Measurements from ENCODE around the gene ZRANB2. TPM values are rescaled to one million over a fixed set of nuclear protein-coding genes. Genes with fewer than 3 reads are reported as not detected.

ZRANB2 gene
- total and polyA plus RNA-seq, 4 donors, result 12.7 to 44.3 (median 30.2) TPM

GRCh38 chr1:71054281-71054731 is 26.5 kb downstream of the ZRANB2 start:
- no peaks in the 10 kb centered on the region for H3K4me1 ChIP-seq (ENCODE audit: control insufficient read depth in 4 of 4, insufficient read depth in 4 of 4, low read length in 3 of 4)
- H3K9me3 ChIP-seq (ENCODE audit: control insufficient read depth in 4 of 4, low read length in 3 of 4), result no peaks in the 10 kb centered on the region
- no peak overlapping the region for H3K9ac ChIP-seq (ENCODE audit: low read depth in 1 of 2, low read length in 2 of 2)
- H3K4me3 ChIP-seq (ENCODE audit: low read depth in 1 of 3, low read length in 3 of 3), result no peak overlapping the region
- no peak for DNase-seq (ENCODE audit: low spot score)
- peaks cover 0 to 19% (median 10%) of the 10 kb centered on the region in 4 donors for H3K36me3 ChIP-seq (ENCODE audit: control insufficient read depth in 4 of 4, insufficient read depth in 3 of 4, low read depth in 1 of 4, low read length in 3 of 4)
- no peak overlapping the region for H3K27ac ChIP-seq (ENCODE audit: low read depth in 1 of 2, low read length in 2 of 2)
- no peak for TF ChIP-seq MAX (IDR thresholded peaks at IDR 0.05)
- TF ChIP-seq FOXA2 (IDR thresholded peaks at IDR 0.05), result no peak
- TF ChIP-seq JUND (IDR thresholded peaks at IDR 0.05), result no peak
- TF ChIP-seq EGR1 (IDR thresholded peaks at IDR 0.05; ENCODE audit: low read depth in 2 of 2), result no peak
- no peak for TF ChIP-seq HNF4G (IDR thresholded peaks at IDR 0.05)
- TF ChIP-seq GABPA (IDR thresholded peaks at IDR 0.05 in 1 of 2, conservative IDR thresholded peaks at IDR 0.05 in 1 of 2), result no peak
- no peak for TF ChIP-seq HNF4A (conservative IDR thresholded peaks at IDR 0.05)
- TF ChIP-seq SP1 (IDR thresholded peaks at IDR 0.05), result no peak
- no peak for TF ChIP-seq FOXA1 (IDR thresholded peaks at IDR 0.05)
- no peak for TF ChIP-seq REST (IDR thresholded peaks at IDR 0.05)
- TF ChIP-seq NR2F2 (IDR thresholded peaks at IDR 0.05), result no peak
- TF ChIP-seq ZBTB33 (IDR thresholded peaks at IDR 0.05), result no peak
- no peak for TF ChIP-seq TAF1 (conservative IDR thresholded peaks at IDR 0.05)
- WGBS, result 80% methylated on average over 15 of the region's 15 CpGs
- no peaks in the 10 kb centered on the region for H3K27me3 ChIP-seq (ENCODE audit: control insufficient read depth in 4 of 4, insufficient read depth in 4 of 4, low read length in 3 of 4)

GRCh38 chr1:71053758-71054157 is 27.1 kb downstream of the ZRANB2 start:
- no peak overlapping the region for H3K27ac ChIP-seq (ENCODE audit: low read depth in 1 of 2, low read length in 2 of 2)
- H3K4me1 ChIP-seq (ENCODE audit: control insufficient read depth in 4 of 4, insufficient read depth in 4 of 4, low read length in 3 of 4), result no peaks in the 10 kb centered on the region
- no peak overlapping the region for H3K4me3 ChIP-seq (ENCODE audit: low read depth in 1 of 3, low read length in 3 of 3)
- no peak for TF ChIP-seq RAD21 (IDR thresholded peaks at IDR 0.05)
- no peak for TF ChIP-seq YY1 (IDR thresholded peaks at IDR 0.05)
- TF ChIP-seq GABPA (IDR thresholded peaks at IDR 0.05 in 1 of 2, conservative IDR thresholded peaks at IDR 0.05 in 1 of 2), result no peak
- TF ChIP-seq NR2F2 (IDR thresholded peaks at IDR 0.05), result no peak
- no peak for TF ChIP-seq TAF1 (conservative IDR thresholded peaks at IDR 0.05)
- H3K9ac ChIP-seq (ENCODE audit: low read depth in 1 of 2, low read length in 2 of 2), result no peak overlapping the region
- WGBS, result 71% methylated on average over 7 of the region's 7 CpGs
- H3K9me3 ChIP-seq (ENCODE audit: control insufficient read depth in 4 of 4, low read length in 3 of 4), result no peaks in the 10 kb centered on the region
- H3K36me3 ChIP-seq (ENCODE audit: control insufficient read depth in 4 of 4, insufficient read depth in 3 of 4, low read depth in 1 of 4, low read length in 3 of 4), result peaks cover 0 to 13% (median 5%) of the 10 kb centered on the region in 4 donors
- peaks cover 0 to 3% (median 0%) of the 10 kb centered on the region in 4 donors for H3K27me3 ChIP-seq (ENCODE audit: control insufficient read depth in 4 of 4, insufficient read depth in 4 of 4, low read length in 3 of 4)
- no peak for DNase-seq (ENCODE audit: low spot score)

Data from liver (tissue), 9 donors.